Measurements from ENCODE around the gene PRSS57.

The PRSS57 gene

GRCh38 chr19:678791-679388, 16.4 kb downstream of the PRSS57 start:
- peak overlapping the region; percentile 60; the same call in 1 of the 2 replicates for H3K27ac ChIP-seq (replicated peaks)
- H3K27me3 ChIP-seq (ENCODE audit: insufficient read depth, poor library complexity, severe bottlenecking), result peaks cover 14% of the 10 kb centered on the region
- peak overlapping the region; percentile 59; the same call in 1 of the 2 replicates for H3K4me3 ChIP-seq (replicated peaks; ENCODE audit: insufficient read depth, low read length)
- DNase-seq (ENCODE audit: low read depth in 1 of 2, low spot score in 1 of 2), result no peak
- TF ChIP-seq POLR2AphosphoS5 (IDR thresholded peaks at IDR 0.05; ENCODE audit: low read depth) (no peak), SPI1 (IDR thresholded peaks at IDR 0.05; ENCODE audit: borderline replicate concordance, low read depth) (no peak), GABPA (IDR thresholded peaks at IDR 0.05; ENCODE audit: low read depth) (no peak), REST (IDR thresholded peaks at IDR 0.05; ENCODE audit: insufficient replicate concordance, low read depth) (no peak), CTCF (IDR thresholded peaks at IDR 0.05; ENCODE audit: insufficient read depth, low read length) (no peak)

GRCh38 chr19:677601-678436, 17.4 kb downstream of the PRSS57 start:
- Histone ChIP-seq H3K27me3 (ENCODE audit: insufficient read depth, poor library complexity, severe bottlenecking) (peaks cover 14% of the 10 kb centered on the region), H3K4me3 (replicated peaks; ENCODE audit: insufficient read depth, low read length) (no peak overlapping the region), H3K27ac (replicated peaks) (no peak overlapping the region)
- no peak for DNase-seq (ENCODE audit: low read depth in 1 of 2, low spot score in 1 of 2)
- TF ChIP-seq GABPA (IDR thresholded peaks at IDR 0.05; ENCODE audit: low read depth) (no peak), CTCF (IDR thresholded peaks at IDR 0.05; ENCODE audit: insufficient read depth, low read length) (no peak), REST (IDR thresholded peaks at IDR 0.05; ENCODE audit: insufficient replicate concordance, low read depth) (no peak), POLR2AphosphoS5 (IDR thresholded peaks at IDR 0.05; ENCODE audit: low read depth) (no peak), SPI1 (IDR thresholded peaks at IDR 0.05; ENCODE audit: borderline replicate concordance, low read depth) (no peak)

- DNase-seq (ENCODE audit: low read depth in 1 of 2, low spot score in 1 of 2), result no peak
- TF ChIP-seq CTCF (IDR thresholded peaks at IDR 0.05; ENCODE audit: insufficient read depth, low read length) (no peak), GABPA (IDR thresholded peaks at IDR 0.05; ENCODE audit: low read depth) (no peak), SPI1 (IDR thresholded peaks at IDR 0.05; ENCODE audit: borderline replicate concordance, low read depth) (no peak), REST (IDR thresholded peaks at IDR 0.05; ENCODE audit: insufficient replicate concordance, low read depth) (no peak), POLR2AphosphoS5 (IDR thresholded peaks at IDR 0.05; ENCODE audit: low read depth) (no peak)
- H3K27ac ChIP-seq (replicated peaks), result no peak overlapping the region
- no peak overlapping the region for H3K4me3 ChIP-seq (replicated peaks; ENCODE audit: insufficient read depth, low read length)
- peaks cover 14% of the 10 kb centered on the region for H3K27me3 ChIP-seq (ENCODE audit: insufficient read depth, poor library complexity, severe bottlenecking)
Observed at GRCh38 chr19:677201-677600, 18.1 kb downstream of the PRSS57 start.
